Measurements from ENCODE around the gene NOB1. TPM values are rescaled to one million over a fixed set of nuclear protein-coding genes. Genes with fewer than 3 reads are reported as not detected.
A peak's percentile ranks its signal among the peaks of the same experiment; 100 is the strongest.

Gene NOB1
- total and polyA plus RNA-seq, 8 donors, result 4.9 to 76.4 (median 52.7) TPM

DNA sequence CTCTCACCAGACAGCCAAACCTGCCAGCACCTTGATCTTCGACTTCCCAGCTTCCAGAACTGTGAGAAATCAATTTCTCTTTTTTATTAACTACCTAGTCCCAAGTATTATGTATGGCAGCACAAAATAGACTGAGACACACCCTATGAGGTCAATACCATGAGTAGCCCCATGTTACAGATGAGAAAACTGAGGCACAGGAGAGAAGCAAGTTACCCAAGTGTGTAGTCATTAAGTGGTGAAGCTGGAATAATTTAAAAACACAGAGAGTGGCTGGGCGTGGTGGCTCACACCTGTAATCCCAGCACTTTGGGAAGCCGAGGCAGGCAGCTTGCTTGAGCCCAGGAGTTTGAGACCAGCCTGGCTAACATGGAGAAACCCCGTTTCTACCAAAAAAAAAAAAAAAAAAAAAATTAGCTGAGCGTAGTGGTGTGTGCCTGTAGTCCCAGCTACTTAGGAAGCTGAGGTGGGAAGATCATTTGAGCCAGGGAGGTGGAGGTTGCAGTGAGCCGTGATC, 33.2 kb downstream of the NOB1 start:
- WGBS, 5 donors, result 58 to 80% (median 77%) methylated on average over 5 to 6 of the region's 6 CpGs
- peaks cover 19 to 35% (median 25%) of the 10 kb centered on the region in 4 donors for H3K36me3 ChIP-seq
- H3K9me3 ChIP-seq, result no peaks in the 10 kb centered on the region
- DNase-seq, result no peak
- intact Hi-C loops (cut with DNase I; ENCODE audit: low total_unique reads), result no loop called here
- H3K4me1 ChIP-seq, result peaks cover 8 to 61% (median 32%) of the 10 kb centered on the region in 4 donors
- H3K27ac ChIP-seq, result peak overlapping the region in 3 of 5 donors; percentile 50 to 93 (median 89)
- no peak overlapping the region for H3K4me3 ChIP-seq
- H3K27me3 ChIP-seq, result no peaks in the 10 kb centered on the region
- TF ChIP-seq POLR2AphosphoS5 (IDR thresholded peaks at IDR 0.05) (no peak), EP300 (IDR thresholded peaks at IDR 0.05) (no peak), POLR2A (IDR thresholded peaks at IDR 0.05) (no peak)
- TF ChIP-seq, protein P1, sequence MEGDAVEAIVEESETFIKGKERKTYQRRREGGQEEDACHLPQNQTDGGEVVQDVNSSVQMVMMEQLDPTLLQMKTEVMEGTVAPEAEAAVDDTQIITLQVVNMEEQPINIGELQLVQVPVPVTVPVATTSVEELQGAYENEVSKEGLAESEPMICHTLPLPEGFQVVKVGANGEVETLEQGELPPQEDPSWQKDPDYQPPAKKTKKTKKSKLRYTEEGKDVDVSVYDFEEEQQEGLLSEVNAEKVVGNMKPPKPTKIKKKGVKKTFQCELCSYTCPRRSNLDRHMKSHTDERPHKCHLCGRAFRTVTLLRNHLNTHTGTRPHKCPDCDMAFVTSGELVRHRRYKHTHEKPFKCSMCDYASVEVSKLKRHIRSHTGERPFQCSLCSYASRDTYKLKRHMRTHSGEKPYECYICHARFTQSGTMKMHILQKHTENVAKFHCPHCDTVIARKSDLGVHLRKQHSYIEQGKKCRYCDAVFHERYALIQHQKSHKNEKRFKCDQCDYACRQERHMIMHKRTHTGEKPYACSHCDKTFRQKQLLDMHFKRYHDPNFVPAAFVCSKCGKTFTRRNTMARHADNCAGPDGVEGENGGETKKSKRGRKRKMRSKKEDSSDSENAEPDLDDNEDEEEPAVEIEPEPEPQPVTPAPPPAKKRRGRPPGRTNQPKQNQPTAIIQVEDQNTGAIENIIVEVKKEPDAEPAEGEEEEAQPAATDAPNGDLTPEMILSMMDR (IDR thresholded peaks at IDR 0.05), result no peak

DNA sequence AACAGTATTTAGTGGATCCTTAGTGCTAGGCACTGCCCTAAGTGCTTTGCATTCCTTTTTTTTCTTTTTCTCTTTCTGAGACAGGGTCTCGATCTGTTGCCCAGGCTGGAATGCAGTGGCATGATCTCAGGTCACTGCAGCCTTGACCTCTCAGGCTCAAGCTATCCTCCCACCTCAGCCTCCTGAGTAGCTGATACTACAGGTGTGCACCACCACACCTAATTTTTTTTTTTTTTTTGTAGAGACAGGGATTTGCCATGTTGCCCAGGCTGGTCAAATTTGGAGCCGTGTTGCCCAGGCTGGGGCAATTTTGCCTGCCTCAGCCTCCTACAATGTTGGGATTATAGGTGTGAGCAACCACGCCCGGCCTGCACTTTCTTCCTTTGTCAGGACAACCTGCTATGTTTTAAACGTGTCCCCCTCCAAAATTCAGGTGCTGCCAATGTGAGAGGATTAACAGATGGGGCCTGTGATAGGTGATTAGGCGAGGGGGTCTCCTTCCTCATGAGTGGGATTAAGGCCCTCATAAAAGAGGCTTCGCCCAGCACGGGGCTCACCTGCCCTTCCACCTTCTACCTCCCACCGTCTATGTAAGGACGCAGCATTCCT, 33.8 kb downstream of the NOB1 start:
- H3K9me3 ChIP-seq, result no peaks in the 10 kb centered on the region
- peaks cover 19 to 41% (median 30%) of the 10 kb centered on the region in 4 donors for H3K36me3 ChIP-seq
- no peaks in the 10 kb centered on the region for H3K27me3 ChIP-seq
- no peak for TF ChIP-seq POLR2AphosphoS5 (IDR thresholded peaks at IDR 0.05)
- TF ChIP-seq EP300 (IDR thresholded peaks at IDR 0.05), result no peak
- peak overlapping the region in 2 of 5 donors; percentile 89 to 93 for H3K27ac ChIP-seq
- no peak for DNase-seq
- peaks cover 8 to 58% (median 31%) of the 10 kb centered on the region in 4 donors for H3K4me1 ChIP-seq
- WGBS, 5 donors, result 80 to 89% (median 84%) methylated on average over 10 of the region's 10 CpGs
- intact Hi-C loops (cut with DNase I; ENCODE audit: low total_unique reads), result no loop called here
- H3K4me3 ChIP-seq, result no peak overlapping the region

DNA sequence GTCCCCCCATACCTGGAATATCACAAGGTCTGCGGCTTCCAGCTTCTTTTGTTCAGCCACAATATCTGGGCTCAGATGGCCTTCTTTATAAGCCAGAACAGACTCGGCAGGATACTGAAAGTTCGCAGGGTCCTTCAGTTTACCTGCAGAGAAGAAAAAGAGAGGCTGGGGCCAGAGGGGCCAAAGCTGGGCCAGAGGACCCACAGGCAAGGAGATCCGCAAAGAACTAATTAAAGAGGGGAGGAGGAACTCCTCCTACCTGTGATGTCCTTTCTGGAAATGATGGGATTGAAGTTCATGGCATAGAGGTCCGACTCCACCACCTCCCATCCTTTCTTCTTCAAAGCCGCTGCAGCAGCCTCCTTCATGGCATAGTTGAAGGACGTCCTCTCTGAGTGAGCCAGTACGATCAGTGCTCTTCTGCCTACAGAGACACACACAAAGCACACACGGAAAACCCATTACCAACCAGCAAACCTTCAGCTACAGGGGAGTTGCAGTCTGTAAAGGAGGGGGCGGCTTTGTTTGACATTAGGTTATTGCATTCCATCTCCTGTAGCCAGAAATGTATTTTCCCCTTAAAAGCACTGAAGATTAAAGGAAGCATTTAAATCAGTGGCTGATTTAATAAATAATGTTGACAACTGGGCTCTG, 36.5 kb downstream of the NOB1 start:
- Histone ChIP-seq H3K4me1 (peaks cover 14 to 41% (median 23%) of the 10 kb centered on the region in 4 donors), H3K27ac (no peak overlapping the region), H3K36me3 (peaks cover 34 to 68% (median 57%) of the 10 kb centered on the region in 4 donors), H3K4me3 (no peak overlapping the region), H3K9me3 (no peaks in the 10 kb centered on the region), H3K27me3 (no peaks in the 10 kb centered on the region)
- intact Hi-C loops (cut with DNase I; ENCODE audit: low total_unique reads), result no loop called here
- DNase-seq, result no peak
- TF ChIP-seq, protein P1 (IDR thresholded peaks at IDR 0.05), result no peak
- TF ChIP-seq POLR2AphosphoS5 (IDR thresholded peaks at IDR 0.05) (no peak), EP300 (IDR thresholded peaks at IDR 0.05) (no peak), POLR2A (IDR thresholded peaks at IDR 0.05) (no peak)
- 78 to 84% (median 81%) methylated on average over 10 of the region's 10 CpGs for WGBS, 5 donors

DNA sequence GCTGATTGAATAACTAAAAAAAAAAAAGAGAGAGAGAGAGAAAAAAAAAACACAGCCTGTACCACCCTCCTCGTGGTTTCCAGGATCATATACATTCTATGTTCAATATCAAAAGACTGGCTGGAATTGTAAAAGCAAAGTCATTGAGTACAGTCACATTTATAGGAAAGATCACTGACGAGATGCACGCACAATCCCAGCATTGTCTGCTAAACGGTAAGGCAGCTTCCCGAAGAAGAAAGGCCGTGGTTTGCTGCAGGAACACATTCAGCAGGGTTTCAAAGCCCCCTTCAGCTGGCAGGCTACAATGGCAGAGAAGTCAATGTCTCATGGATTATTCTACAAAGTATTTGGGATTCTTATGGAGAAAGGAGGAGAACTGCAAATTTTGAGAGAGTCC, 37.7 kb downstream of the NOB1 start:
- no peak for TF ChIP-seq EP300 (IDR thresholded peaks at IDR 0.05)
- TF ChIP-seq, protein P1 (IDR thresholded peaks at IDR 0.05), result no peak
- WGBS, 5 donors, result 84 to 87% (median 85%) methylated on average over 6 of the region's 6 CpGs
- Histone ChIP-seq H3K27me3 (no peaks in the 10 kb centered on the region), H3K9me3 (no peaks in the 10 kb centered on the region), H3K4me1 (peaks cover 7 to 43% (median 14%) of the 10 kb centered on the region in 4 donors), H3K4me3 (no peak overlapping the region), H3K36me3 (peaks cover 46 to 79% (median 68%) of the 10 kb centered on the region in 4 donors), H3K27ac (no peak overlapping the region)
- intact Hi-C loops (cut with DNase I; ENCODE audit: low total_unique reads), result no loop called here
- no peak for DNase-seq
